H54 (cell line): ENCODE results near the gene THSD4.
"Not testable (repeated sequence)": the region's sequence is repeated elsewhere in the genome, so short reads cannot be mapped to it uniquely, and the experiment has no call there.

Experiments
- DNase-seq: peaks from one replicate; pipeline ENCODE4 v3.0.0; 2011; ENCODE audit warnings: low spot score, mixed read lengths; ENCODE audit not compliant: insufficient read length
- FAIRE-seq: peaks from 3 replicates; lab custom pipeline; 2011; peaks lifted over from hg19 to GRCh38; lab: Jason Lieb, UNC
- POLR2A ChIP-seq: IDR thresholded peaks from 2 replicates; pipeline ENCODE4 v1.6.1; 2011; ENCODE audit warnings: low read depth, mild to moderate bottlenecking, low read length

The THSD4 gene

DNA sequence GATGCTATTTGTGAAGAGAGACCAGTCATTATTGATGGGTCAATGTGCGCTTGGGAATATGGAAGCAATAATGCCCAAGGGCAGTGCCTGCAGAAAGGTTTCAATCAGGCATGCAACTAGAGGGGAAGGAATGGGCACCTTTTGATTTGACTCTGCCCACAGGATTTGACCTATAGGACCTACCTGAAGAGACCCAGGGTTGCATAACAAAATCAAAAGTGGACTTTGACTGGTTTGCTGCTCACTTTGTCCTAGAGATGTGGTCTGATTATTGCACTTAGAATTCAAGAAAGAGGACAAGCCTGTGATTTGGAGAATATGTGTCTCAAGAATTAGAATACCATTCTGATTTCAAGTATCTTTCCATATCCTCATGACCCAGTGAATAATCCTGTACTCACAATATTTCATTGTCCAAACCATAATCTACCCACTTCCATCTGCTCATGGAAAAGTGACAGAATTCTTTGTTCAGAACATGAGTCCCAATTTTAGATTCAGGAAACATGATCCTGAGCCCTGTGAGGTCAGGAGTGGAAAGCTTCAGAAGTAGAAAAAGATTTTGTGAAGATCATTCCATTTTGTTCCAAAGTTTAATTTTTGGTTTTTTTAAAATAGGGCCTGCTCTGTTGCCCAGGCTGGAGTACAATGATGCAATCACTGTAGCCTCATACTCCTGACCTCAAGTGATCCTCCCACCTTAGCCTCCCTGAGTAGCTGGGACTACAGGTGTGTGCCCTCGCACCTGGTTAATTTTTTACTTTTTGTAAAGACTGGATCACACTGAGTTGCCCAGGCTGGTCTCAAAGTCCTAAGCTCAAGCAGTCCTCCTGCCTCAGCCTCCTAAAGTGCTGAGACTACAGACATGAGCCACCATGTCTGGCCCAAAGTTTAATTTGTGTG, 543.8 kb downstream of the THSD4 start:
- FAIRE-seq (no peak), DNase-seq (no peak)
- TF ChIP-seq POLR2A, result no peak

DNA sequence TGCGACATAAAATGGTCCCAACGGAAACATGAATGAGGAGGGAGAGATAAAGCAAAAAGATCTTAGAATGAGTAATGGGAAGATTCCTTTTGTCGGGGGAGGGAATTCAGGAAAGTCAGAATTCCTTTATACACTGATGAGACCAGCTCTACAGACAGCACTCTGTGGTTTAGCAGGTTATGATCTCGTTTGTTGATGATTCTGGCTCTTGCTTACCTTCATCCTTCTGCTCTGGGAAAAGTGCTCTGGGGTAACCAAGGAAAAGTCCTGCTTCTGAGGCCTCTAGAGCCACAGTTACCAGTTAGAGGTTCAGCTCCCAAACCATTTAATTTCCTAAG, 544.4 kb downstream of the THSD4 start:
- TF ChIP-seq POLR2A, result no peak
- FAIRE-seq (no peak), DNase-seq (no peak)

DNA sequence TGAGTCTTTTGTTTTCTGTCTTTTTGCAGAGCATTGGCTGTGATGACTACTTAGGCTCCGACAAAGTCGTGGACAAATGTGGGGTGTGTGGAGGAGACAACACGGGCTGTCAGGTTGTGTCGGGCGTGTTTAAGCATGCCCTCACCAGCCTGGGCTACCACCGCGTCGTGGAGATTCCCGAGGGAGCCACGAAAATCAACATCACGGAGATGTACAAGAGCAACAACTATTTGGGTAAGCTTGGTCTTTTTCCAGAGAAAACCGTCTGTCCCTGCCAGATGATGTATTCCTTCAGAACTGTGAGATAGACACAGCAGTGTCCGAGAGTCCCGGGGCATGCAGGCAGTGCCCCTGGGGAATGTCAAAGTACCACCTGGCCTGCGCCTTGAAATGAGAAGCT, 545.2 kb downstream of the THSD4 start:
- TF ChIP-seq POLR2A, result no peak
- no peak for DNase-seq
- FAIRE-seq, result no peak

DNA sequence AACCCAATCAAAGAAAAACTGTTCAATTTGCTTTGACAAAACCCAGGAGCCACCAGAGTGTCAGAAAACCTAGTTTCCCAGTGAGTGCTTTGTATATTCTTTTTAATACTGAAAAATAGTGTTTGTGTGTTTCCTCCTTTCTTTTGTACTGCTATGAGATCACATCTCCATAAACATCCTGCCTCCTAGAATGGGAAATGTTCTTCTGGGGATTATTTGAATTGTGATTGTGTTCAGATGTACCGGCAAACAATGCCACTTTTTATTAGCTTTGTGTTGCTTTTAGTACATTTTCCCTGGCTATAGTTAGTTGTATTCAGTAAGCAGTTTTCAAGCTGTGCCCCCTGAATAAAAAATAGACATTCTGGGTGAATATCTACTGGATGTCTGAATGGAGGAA, 547.0 kb downstream of the THSD4 start:
- TF ChIP-seq POLR2A, result no peak
- no peak for FAIRE-seq
- no peak for DNase-seq

DNA sequence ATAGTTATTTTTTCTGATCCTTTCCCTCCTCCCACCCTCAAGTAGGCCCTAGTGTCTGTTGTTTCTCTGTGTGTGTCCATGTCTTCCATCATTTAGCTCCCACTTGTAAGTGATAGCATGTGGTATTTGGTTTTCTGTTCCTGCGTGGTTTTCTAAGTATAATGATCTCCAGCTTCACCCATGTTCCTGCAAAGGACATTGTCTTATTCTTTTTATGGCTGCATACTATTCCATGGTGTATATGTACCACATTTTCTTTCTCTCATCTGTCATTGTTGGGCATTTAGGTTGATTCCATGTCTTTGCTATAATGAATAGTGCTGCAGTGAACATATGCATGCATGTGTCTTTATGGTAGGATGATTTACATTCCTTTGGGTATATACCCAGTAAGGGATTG, 549.4 kb downstream of the THSD4 start:
- FAIRE-seq (no peak), DNase-seq (no peak)
- TF ChIP-seq POLR2A, result no peak

DNA sequence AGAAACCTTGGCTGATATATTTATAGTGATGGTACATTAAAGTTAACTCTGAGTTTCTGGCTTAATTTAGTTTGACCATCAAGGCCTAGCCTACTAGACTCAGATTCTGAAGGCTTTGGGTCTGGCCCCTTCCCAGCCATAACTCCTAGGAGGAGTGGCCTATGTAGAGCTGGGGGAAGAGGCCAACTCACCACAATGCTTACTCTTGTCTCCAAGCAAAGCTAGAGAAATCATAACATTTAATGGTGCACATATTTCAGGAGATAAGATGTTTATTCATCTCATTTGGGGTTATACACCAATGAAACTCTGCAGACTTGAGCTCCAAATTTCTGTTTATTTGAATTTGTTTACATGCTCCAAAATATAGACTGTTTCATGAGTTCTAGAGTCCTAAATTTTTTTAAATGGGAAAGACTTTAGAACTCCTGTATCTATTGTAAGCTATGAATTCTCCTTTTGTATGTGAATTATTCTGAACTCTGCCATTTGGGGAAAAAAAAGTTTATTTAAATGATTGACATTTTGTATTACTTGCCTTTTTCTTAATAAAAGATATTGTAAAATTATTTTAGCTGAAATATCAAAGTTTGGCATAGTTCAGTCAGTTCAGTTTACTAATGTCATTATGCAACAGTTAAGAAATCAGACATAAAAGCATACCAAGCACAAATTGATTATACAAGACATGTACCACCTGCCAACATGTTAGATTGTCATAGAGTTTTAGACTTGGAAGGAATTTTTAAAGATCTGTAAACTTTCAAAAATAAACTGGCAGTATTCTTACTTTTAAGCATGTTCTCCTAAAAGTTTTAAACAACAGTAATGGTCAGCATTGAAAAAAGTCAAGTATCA, 551.7 kb downstream of the THSD4 start:
- DNase-seq (no peak), FAIRE-seq (no peak)
- no peak for TF ChIP-seq POLR2A

DNA sequence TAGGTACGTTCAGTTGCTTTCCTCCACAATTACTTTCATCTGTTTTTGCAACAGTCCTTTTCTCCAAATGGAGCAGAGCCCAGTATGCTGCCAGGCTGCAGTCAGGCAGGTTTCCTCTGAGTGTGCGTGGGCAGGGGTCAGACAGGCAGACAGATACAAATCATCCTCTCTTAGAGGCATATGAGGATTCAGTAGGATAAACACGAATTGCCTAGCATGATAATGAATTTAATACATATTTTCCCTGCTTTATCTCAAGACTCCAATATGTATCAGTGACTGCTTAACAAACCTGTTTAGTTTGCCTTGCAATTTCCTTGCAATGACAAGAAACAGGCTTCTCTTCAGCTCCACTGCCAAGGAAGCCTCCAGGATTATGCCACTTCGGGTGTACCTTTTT, 554.4 kb downstream of the THSD4 start:
- FAIRE-seq (no peak), DNase-seq (no peak)
- TF ChIP-seq POLR2A, result no peak

DNA sequence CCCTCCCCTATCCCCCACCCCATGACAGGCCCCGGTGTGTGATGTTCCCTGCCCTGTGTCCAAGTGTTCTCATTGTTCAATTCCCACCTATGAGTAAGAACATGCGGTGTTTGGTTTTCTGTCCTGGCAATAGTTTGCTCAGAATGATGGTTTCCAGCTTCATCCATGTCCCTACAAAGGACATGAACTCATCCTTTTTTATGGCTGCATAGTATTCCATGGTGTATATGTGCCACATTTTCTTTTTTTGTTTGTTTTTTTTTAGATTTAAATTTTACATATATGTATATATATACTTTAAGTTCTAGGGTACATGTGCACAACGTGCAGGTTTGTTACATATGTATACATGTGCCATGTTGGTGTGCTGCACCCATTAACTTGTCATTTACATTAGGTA, 555.0 kb downstream of the THSD4 start:
- not testable (repeated sequence) for FAIRE-seq, DNase-seq

DNA sequence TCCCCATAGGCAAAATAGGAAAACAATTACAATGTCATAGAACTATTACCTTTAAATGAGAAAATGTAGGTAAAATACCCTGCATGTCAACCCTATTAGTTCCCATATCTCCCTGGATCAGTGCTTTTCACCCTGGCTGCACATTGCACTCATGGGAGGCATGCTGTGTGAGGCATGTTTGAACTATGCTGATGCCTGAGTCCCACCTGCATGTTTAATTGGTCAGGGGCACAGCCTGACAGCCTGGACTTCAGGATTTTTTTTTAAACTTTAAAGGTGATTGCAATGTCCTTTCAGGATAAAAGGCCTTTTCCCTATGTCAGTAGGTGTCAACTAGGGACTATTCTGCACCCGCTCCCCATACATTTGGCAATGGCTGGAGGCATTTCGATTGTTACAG, 559.1 kb downstream of the THSD4 start:
- FAIRE-seq (no peak), DNase-seq (no peak)
- TF ChIP-seq POLR2A, result no peak

DNA sequence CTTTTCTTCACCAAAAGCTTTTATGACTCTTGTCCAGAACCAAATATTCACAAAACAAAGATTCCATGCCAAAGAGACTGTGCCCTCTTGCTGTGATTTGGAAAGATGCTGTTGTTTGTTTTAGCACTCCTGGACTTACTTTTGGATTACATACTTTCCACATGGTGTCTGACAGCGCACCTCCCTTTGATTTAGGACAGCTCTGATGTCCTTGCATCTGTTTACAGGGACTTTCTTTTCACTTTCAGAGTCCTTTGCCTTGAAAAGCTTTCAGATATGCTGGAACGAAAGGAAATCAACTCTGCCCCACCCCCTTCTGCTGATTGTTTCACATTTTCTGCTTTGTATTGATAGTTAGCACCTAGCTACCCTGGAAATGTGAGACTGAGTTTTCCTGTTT, 562.1 kb downstream of the THSD4 start:
- DNase-seq, result no peak
- FAIRE-seq, result no peak
- TF ChIP-seq POLR2A, result no peak

DNA sequence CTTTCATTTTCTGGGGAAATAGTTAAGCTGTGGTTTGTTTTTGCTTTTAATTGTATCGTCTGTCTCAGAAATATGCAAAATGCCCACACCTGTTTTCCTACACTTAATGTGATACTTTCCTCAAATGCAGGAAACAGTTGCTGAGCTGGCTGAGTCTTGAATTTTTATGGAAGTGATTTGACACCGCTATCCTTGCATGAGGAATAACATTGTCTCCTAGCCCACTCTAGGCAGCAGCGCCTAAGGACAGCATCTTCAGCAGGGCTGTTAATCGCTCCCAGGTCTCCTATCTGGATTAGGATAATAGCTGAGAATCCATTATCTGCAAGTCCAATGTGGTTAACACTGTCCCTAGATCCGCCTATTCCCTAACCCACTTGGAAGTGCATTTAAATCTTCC, 562.5 kb downstream of the THSD4 start:
- TF ChIP-seq POLR2A, result no peak
- no peak for DNase-seq
- no peak for FAIRE-seq

DNA sequence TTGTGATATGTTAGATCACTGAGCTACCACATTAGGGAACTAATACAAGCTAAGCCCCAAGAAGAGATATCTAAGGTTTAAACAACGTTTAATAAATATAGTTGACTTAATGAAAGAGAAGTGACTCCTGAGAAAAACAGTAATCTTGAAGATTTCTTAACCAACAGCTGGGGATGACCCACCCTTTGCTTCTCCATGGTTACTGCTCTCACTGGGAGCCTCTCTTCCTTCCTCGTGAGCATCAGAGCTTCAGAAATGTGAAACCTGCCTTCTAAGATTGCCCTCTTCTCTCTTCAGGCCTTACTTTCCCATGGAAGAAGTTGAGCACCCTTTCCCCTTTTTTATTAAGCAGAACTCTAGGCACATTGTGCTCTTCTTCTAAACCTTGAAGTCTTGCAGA, 562.9 kb downstream of the THSD4 start:
- DNase-seq (no peak), FAIRE-seq (no peak)
- TF ChIP-seq POLR2A, result no peak

DNA sequence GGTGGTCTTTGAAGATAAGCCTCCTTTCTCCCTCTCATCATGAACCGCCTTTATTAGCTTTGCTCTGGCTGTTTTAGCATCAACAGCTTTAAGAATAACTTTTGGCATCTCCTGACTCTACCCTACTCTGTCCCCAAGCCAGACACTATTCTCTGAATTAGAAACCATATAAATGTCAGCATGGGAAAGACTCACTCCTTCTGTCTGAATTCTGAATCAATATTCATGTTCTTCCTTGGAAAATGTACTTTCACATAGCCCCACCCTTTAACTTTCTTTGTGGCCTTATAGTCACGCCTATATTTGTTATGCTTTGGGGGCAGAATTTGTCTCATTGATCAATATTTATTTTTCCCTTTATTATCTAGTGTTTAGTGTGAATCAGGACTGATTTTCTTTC, 563.3 kb downstream of the THSD4 start:
- TF ChIP-seq POLR2A, result no peak
- FAIRE-seq (no peak), DNase-seq (no peak)

DNA sequence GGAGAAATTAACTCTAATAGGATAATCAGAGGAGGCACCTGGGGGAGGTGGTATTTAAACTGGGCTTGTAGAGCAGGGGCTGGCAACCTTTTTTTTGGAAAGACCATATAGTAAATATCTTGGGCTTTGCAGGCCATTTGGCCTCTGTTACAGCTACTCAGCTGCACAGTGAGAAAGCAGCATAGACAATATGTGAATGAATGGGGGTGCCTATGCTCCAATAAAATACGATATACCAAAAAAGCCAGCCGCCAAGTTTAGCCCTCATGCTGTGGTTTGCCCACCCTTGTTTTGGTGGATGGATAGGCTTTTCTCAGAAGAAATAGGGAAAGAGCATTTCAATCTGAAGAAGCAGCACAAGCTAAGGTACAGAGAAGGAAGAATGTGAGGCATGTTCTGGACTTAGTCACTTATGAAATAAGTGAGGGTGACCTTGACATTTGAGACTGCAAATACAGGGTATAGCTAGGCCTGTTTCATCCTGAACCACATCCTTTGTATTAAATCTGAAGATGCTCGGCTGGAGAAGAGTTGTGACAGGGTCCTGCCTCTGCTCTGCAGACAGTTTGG, 564.0 kb downstream of the THSD4 start:
- FAIRE-seq (no peak), DNase-seq (no peak)
- no peak for TF ChIP-seq POLR2A

DNA sequence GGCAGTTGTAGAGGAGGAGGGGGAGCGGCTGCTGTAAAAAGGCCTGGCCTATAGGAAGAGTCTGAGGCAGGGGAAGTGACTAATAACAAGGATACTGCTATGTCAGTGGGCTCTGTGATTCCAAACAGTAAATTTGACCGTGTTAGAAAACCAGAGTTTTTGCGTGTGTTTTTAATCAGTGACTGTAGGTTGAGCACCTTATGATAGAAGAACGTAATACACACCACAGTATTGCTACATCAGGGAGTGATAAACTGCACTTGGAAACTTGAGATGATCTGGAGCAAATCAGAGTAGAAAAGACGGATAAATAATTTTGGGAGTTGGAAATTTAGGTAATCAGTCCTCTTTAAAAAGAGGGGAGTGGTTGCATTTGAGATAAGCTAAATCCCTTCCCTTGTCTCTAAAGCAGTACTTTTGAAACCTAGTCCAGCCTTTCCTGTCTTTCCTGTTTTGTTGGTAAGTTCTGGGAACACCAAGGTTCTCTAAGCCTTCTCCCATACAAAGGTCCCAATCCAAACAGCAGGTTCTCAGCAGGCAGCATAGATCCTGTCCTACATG, 564.6 kb downstream of the THSD4 start:
- TF ChIP-seq POLR2A, result no peak
- DNase-seq (no peak), FAIRE-seq (peak; percentile 6)
